HG02798 (cell line): ENCODE results near the gene SLC13A2.

Experiments used
- ATAC-seq: cut with Tn5 transposase; IDR thresholded peaks from one replicate; pipeline ENCODE4 v1.9.1; 2021; ENCODE audit warnings: mild to moderate bottlenecking; ENCODE audit not compliant: unreplicated experiment, poor library complexity

Gene SLC13A2

GRCh38 chr17:28491860-28492259 is 18.4 kb downstream of the SLC13A2 start:
- no peak for ATAC-seq

DNA sequence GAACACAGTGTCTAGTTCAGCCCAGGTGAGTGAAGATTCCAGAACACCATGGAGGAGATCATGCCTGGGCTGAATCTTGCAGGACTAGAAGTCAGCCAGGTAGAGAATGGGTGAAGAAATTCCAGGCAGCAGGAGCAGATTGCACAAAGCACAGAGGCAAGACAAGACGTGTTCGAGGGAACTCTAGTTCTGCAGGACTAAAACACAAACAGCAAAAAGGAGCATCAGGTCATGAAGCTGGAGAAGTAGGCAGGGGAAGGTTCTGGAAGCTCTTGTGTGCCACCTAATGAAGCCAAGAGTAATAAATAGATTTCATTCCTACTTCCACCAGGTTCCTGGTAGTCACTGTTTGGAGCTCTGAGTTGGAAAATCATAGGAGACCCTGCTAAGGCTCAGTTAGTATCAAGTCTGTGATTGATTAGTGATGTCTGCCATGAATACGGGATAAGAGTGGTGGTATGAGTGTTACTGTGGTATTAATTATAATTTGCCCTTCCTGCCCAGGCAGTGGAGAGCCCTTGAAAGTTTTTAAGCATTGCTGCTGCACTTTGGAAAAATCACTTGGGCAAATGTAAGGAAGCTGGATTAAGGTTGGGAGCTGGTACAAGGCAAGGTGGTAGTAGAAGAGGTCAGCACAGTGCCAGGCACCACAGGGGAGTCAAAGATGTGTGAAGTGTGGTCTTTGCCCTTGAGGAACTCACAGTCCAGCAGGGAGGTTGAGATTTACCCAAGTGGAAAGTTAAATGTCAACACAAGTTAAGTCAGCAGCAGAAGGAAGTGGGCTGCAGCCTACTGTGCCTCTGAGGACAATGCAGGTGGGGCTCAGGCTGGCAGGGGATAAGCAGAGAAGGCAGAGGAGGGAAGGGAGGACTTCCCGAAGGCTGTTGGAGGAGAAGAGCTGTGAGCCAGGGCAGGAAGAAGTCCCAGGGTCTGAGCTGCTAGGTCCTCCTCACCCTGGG is 19.2 kb downstream of the SLC13A2 start:
- ATAC-seq, result no peak

- ATAC-seq, result no peak
Measured at GRCh38 chr17:28493460-28493859, 20.0 kb downstream of the SLC13A2 start.

- ATAC-seq, result peak; percentile 63
Measured at GRCh38 chr17:28494445-28495188, 21.2 kb downstream of the SLC13A2 start.

GRCh38 chr17:28495635-28496034 is 22.2 kb downstream of the SLC13A2 start:
- no peak for ATAC-seq

- ATAC-seq, result no peak
Measured at GRCh38 chr17:28497931-28498330, 24.5 kb downstream of the SLC13A2 start.

DNA sequence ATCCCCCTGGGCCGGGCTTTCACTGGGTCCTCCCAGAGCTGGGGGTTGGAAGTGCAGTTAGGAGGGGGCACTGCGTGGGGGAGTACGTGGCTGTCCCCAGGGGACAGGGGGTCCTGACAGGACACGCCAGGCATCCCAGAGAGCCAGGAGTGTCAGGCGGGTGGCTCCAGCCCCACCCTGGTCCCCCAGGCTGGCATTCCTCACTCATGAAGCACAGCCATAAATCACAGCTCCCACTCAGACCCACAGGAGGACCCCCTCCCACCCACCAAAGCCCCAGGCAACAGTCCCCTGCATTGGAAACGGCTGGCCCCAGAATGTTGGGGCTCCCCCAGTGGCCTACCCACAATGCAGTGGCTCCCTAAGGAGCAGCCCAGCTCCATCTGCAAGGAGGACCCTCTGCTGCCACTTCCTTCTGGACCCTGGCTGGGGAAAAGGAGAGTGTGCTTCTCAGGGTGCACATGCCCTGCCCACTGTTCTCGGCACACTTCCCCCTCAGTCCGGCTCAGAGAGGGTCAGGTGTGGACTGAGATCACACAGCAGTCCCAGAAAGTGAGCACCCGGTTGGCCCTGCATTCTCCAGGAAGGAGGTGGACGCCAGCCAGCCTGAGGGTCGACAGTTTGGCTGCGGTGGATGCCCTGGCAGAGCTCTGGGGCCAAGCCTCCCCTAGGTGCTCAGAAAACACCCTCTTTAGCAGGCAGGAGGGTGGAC is 25.4 kb downstream of the SLC13A2 start:
- no peak for ATAC-seq

- ATAC-seq, result no peak
Measured at GRCh38 chr17:28499364-28499664, 25.9 kb downstream of the SLC13A2 start.

DNA sequence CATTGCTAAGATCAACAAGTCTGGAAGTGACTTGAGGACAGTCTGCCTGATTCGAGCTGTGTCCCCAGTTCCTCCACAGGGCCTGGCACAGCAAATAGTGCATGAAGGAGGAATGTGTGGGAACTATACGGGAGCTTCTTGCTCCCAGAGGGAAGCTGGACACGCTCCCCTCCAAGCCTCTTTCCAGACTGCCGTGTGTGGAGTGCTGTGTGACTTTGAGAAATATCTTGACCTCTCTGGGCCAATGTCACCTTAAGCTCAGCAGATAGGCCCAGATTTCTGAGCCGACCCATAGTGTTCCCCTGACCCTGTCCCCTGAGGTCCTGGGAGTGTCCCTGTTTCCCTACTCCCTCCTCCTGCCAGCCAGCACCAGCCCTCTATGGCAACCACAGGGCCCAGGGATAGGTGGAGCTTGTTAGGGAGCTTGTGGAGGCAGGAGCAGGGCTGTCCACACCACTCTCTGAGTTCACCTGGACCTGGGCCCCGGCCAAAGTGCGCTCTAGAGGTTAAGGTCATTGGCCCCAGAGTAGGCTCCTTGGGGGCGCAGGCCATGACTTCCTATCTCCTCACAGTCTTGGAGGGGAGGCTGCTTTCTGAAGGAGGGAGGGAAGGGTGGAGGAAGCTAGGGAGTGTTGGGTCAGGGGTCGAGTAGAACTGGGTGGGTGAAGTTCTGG is 26.4 kb downstream of the SLC13A2 start:
- no peak for ATAC-seq

- ATAC-seq, result peak; percentile 66
Measured at GRCh38 chr17:28500712-28501379, 27.4 kb downstream of the SLC13A2 start.

DNA sequence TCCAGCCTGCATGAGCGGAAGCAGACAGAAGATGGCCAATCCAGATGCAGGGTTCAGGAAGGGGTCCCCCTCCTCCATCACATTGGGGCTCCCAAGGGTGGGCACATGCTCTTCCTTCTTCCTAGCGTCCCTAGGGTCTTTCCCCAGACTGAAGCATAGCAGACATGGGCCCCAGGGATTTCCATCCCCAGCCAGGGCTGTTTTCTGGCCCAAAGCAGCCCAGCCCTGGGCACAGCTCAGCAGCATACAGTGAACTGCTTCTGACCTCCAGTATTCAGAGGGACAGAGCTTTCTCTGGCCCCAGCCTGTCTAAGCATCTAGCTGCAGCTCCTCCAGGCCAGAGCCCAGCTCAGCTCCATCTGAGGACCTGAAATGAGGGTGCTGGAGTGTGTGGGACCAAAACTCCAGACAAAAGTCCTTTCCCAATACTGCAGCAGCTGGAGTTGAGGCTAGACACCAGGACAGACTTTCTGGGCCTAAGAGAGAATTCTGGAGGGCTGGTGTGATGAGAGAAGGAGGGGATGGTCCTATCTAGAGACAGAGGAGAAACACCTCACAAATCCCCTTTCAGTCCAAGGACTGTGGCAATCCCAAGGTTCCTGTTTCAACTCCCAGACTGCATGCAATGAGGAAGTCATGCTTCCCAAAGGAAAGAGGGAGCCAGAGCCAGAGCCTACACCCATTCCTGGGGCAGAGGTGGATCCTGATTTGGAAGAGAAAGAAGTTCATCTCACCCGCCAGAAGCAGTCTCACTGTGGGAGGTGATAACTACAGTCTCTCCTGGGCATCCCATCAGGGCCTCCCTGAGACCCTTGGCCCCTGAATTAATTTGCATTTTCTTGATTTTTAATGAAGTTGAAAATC is 28.2 kb downstream of the SLC13A2 start:
- no peak for ATAC-seq

GRCh38 chr17:28503420-28503819 is 30.0 kb downstream of the SLC13A2 start:
- no peak for ATAC-seq

- no peak for ATAC-seq
Measured at GRCh38 chr17:28505986-28506665, 32.7 kb downstream of the SLC13A2 start, which contains the start of gene FOXN1. FOXN1 (plus strand) TSS chr17:28506348; CDS start chr17:28523970, 17,622 bp downstream.

GRCh38 chr17:28506763-28507487 is 33.5 kb downstream of the SLC13A2 start:
- no peak for ATAC-seq

DNA sequence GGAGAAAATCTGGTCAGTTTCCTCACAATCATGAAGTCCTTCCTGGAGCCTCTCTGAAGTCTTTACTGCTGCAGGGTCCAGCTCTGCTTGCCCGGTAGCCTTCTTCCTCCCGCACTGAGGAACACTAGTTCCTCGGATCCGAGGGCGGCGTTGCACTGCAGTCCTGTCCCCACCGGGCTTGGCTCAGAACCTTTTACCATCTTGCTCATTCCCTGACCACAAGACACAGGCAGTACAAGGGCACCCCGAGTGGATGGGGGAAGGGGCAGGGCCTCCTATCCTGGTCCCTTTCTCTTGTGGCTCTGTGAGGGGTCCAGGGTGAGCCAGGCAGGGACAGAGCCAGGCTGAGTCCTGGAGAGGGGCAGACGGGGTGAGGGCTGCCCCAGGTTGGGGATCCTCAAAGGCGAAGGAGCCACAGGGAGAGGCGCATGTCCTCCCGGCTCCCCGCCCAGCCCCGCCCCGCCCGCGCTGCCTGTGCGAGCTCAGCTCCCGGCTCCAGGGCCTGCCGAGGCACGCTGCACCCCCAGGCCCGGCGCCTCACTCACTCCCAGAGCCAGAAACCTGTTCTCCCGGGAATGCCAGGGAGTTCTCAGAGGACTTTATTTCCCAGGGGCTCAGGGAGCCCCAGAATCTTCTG is 34.2 kb downstream of the SLC13A2 start:
- no peak for ATAC-seq

- no peak for ATAC-seq
Measured at GRCh38 chr17:28508211-28508724, 34.8 kb downstream of the SLC13A2 start.

GRCh38 chr17:28509789-28510188 is 36.3 kb downstream of the SLC13A2 start:
- no peak for ATAC-seq
